Adrenal gland (tissue), 12 donors: ENCODE measurements around the gene KCTD5. TPM values are rescaled to one million over a fixed set of nuclear protein-coding genes. Genes with fewer than 3 reads are reported as not detected.
A peak's percentile ranks its signal among the peaks of the same experiment; 100 is the strongest.
"Not testable (repeated sequence)": the region's sequence is repeated elsewhere in the genome, so short reads cannot be mapped to it uniquely, and the experiment has no call there.

Source experiments
- DNase-seq, 7 donors: peaks; one replicate each; pipeline ENCODE4 v3.0.0-alpha.2; 2019 to 2020
- H3K27ac ChIP-seq, 5 donors: fragments of 200-600 bp; sonication (generic) in 4 of 5; 1 replicate in 3 of 5; 2 replicates in 2 of 5; pipeline versions ENCODE4 v1.5.1 to v1.8.0; 2016 to 2020; ENCODE audit warnings: mild to moderate bottlenecking in 1 of 5
- H3K27me3 ChIP-seq: fragments of 200-600 bp; 2 replicates; pipeline ENCODE4 v1.8.0; 2021
- H3K36me3 ChIP-seq, 2 donors: fragments of 200-600 bp; replicated peaks in 1 of 2; 1 replicate in 1 of 2; 2 replicates in 1 of 2; pipeline versions ENCODE4 v1.5.1 to v1.8.0; 2018 to 2022
- H3K4me1 ChIP-seq, 2 donors: fragments of 200-600 bp; replicated peaks in 1 of 2; 1 replicate in 1 of 2; 2 replicates in 1 of 2; pipeline versions ENCODE4 v1.5.1 to v1.8.0; 2018 to 2021
- H3K4me3 ChIP-seq, 4 donors: fragments of 200-600 bp; sonication (generic) in 3 of 4; one replicate each; pipeline ENCODE4 v1.5.1; 2016 to 2018
- H3K9me3 ChIP-seq, 3 donors: fragments of 200-600 bp; sonication (generic) in 1 of 3; replicated peaks in 1 of 3; 1 replicate in 2 of 3; 2 replicates in 1 of 3; pipeline versions ENCODE4 v1.5.1 to v1.8.0; 2016 to 2021
- CTCF ChIP-seq, 6 experiments: fragments of 450-650 bp in 4 of 6; fragments of 200-600 bp in 2 of 6; sonication (generic) in 1 of 6; IDR thresholded peaks; 1 replicate in 5 of 6; 2 replicates in 1 of 6; pipeline versions ENCODE4 v1.5.1 to v1.8.0; 2016 to 2021; ENCODE audit warnings: antibody characterized with exemption in 6 of 6, mild to moderate bottlenecking in 2 of 6, moderate library complexity in 1 of 6
- POLR2A ChIP-seq, 2 donors: fragments of 450-650 bp; IDR thresholded peaks; one replicate each; pipeline ENCODE4 v1.6.1; 2017; ENCODE audit warnings: antibody characterized with exemption in 2 of 2, mild to moderate bottlenecking in 2 of 2, moderate library complexity in 1 of 2
- WGBS, 4 donors: extraction: QIAGEN DNeasy Blood & Tissue Kit in 2 of 4; methylation state at CpG; one replicate each; pipeline versions ENCODE4 v1.1.5 to v1.1.7; 2013 to 2017; 5-methylcytosine and 5-hydroxymethylcytosine counted together
- intact Hi-C, 2 donors: fragments of 100-400 bp; cut with DNase I; formaldehyde crosslinking; loops; one replicate each; pipeline versions ENCODE4 v1.14.1 to v1.15.0; 2022 to 2023
- polyA plus RNA-seq, 3 donors: library from polyadenylated mRNA; stranded (reverse); fragments of 200-250 nt in 2 of 3; fragments of 350-450 nt in 1 of 3; fragmentation: Illumina TruSeq in 1 of 3; extraction: RNeasy Lipid Tissue Mini Kit (QIAGEN cat#74804) in 1 of 3; gene quantifications; one replicate each; pipeline ENCODE4 v1.2.3, GENCODE V29; 2013 to 2014
- total RNA-seq, 9 donors: library from RNA; depleted of rRNA in 4 of 9; stranded (reverse); fragments of >200 nt in 4 of 9; fragments of 120-200 nt in 1 of 9; fragmentation: NEBNext Ultra II Directional in 1 of 9; extraction: Animal tissue kit (Norgen Biotek cat#: 25700) in 1 of 9; gene quantifications; one replicate each; pipeline versions ENCODE4 v1.1.0 to v1.2.4, GENCODE V29; 2013 to 2023
- donor health status: healthy with polysubstance abuse.
- donor health status: Bipolar disorder and iron deficiency.
- donor health status: DM: yes; HTN: yes; CAD: no.
- donor health status: DM: no; HTN: no; CAD: no.
- donor health status: DM: no; HTN: no; CAD: no.
- donor health status: DM: yes; HTN: yes; CAD: no.

KCTD5 gene
- total and polyA plus RNA-seq, 12 donors: 11.0 to 81.5 (median 18.7) TPM

GRCh38 chr16:2719328-2720063 lies 37.2 kb downstream of the KCTD5 start:
- H3K27me3 ChIP-seq: no peaks in the 10 kb centered on the region
- peak in 5 of 7 donors; percentile 18 to 70 (median 54) for DNase-seq
- no peak overlapping the region for H3K27ac ChIP-seq
- no peak overlapping the region for H3K4me3 ChIP-seq
- H3K4me1 ChIP-seq: peaks cover 4 to 18% of the 10 kb centered on the region in 2 donors
- intact Hi-C loops: no loop called here
- 56 to 100% (median 63%) methylated on average over 1 to 16 of the region's 16 CpGs for WGBS, 4 donors
- no peaks in the 10 kb centered on the region for H3K36me3 ChIP-seq
- no peaks in the 10 kb centered on the region for H3K9me3 ChIP-seq
- TF ChIP-seq POLR2A (IDR thresholded peaks at IDR 0.05) (no peak), CTCF (IDR thresholded peaks at IDR 0.05) (no peak)

- Histone ChIP-seq H3K4me3 (peak within 1 kb of the TSS in 3 of 4 donors; percentile 28 to 62 (median 61)), H3K4me1 (peaks cover 4 to 18% of the 10 kb centered on the region in 2 donors), H3K27me3 (no peaks in the 10 kb centered on the region), H3K9me3 (no peaks in the 10 kb centered on the region), H3K36me3 (no peaks in the 10 kb centered on the region), H3K27ac (peak within 1 kb of the TSS in 3 of 5 donors; percentile 61 to 79 (median 65))
- intact Hi-C loops: no loop called here
- 79 to 90% (median 87%) methylated on average over 7 to 26 of the region's 26 CpGs for WGBS, 4 donors
- TF ChIP-seq POLR2A (IDR thresholded peaks at IDR 0.05): no peak
- no peak for TF ChIP-seq CTCF (IDR thresholded peaks at IDR 0.05)
- peak in 1 of 7 donors; percentile 20 for DNase-seq
Measured at GRCh38 chr16:2720064-2720457, 37.7 kb downstream of the KCTD5 start, which contains the start of gene PRSS27. TSS of gene PRSS27 (minus strand) at chr16:2720224. CDS start at chr16:2720160, 64 bp downstream.

GRCh38 chr16:2720719-2721633 lies 38.7 kb downstream of the KCTD5 start:
- peak overlapping the region in 3 of 5 donors; percentile 61 to 79 (median 65) for H3K27ac ChIP-seq
- peak in 4 of 6 experiments; percentile 19 to 82 (median 60) for TF ChIP-seq CTCF (IDR thresholded peaks at IDR 0.05)
- no peak for TF ChIP-seq POLR2A (IDR thresholded peaks at IDR 0.05)
- 2 to 48% (median 4%) methylated on average over 6 to 93 of the region's 99 CpGs for WGBS, 4 donors
- H3K4me3 ChIP-seq: peak overlapping the region in 3 of 4 donors; percentile 28 to 62 (median 61)
- H3K27me3 ChIP-seq: no peaks in the 10 kb centered on the region
- DNase-seq: peak; percentile 70 to 89 (median 82)
- intact Hi-C loops: no loop called here
- H3K36me3 ChIP-seq: no peaks in the 10 kb centered on the region
- H3K9me3 ChIP-seq: no peaks in the 10 kb centered on the region
- peaks cover 4 to 18% of the 10 kb centered on the region in 2 donors for H3K4me1 ChIP-seq

- H3K27ac ChIP-seq: peak overlapping the region in 2 of 5 donors; percentile 65 to 79
- H3K4me3 ChIP-seq: peak overlapping the region in 2 of 4 donors; percentile 61 to 62
- H3K27me3 ChIP-seq, H3K36me3 ChIP-seq, H3K9me3 ChIP-seq, intact Hi-C loops, DNase-seq: not testable (repeated sequence)
- WGBS, 4 donors: 25 to 44% (median 39%) methylated on average over 11 to 14 of the region's 14 CpGs
- H3K4me1 ChIP-seq: peaks cover 4 to 18% of the 10 kb centered on the region in 2 donors
Measured at GRCh38 chr16:2721634-2722173, 39.4 kb downstream of the KCTD5 start.
